Renal pelvis (tissue), 12 donors: Measurements from ENCODE around the gene ADSS2. TPM values are rescaled to one million over a fixed set of nuclear protein-coding genes. Genes with fewer than 3 reads are reported as not detected.
"Not testable (repeated sequence)": the region's sequence is repeated elsewhere in the genome, so short reads cannot be mapped to it uniquely, and the experiment has no call there.

ENCODE experiments used
- DNase-seq: peaks from one replicate; pipeline ENCODE4 v3.0.0-alpha.2; 2013
- long read RNA-seq, 16 experiments: transcript quantifications; one replicate each; lab custom pipeline, GENCODE V29; 2026
- polyA plus RNA-seq, 3 donors: library from polyadenylated mRNA; unstranded; fragments of 120-200 nt; gene quantifications; one replicate each; pipeline ENCODE4 v1.2.1, GENCODE V29; 2013; ENCODE audit not compliant: insufficient read length in 3 of 3

The ADSS2 gene
- polyA plus RNA-seq: 10 to 100 TPM; 51.1 to 57.5 (median 54.0) TPM
- long read RNA-seq, donor 1, transcript ADSS-201 (13 exons, 2,780 nt): major isoform, 11 of 11 reads
- long read RNA-seq, donor 1, partial matches to known transcripts: 0 of 11 reads
- long read RNA-seq, donor 1, other reads (novel, unspliced or antisense): 0 of 11 reads
- long read RNA-seq, donor 2, transcript ADSS-201 (13 exons, 2,780 nt): major isoform, 22 of 34 reads
- long read RNA-seq, donor 2, partial matches to known transcripts: 12 of 34 reads
- long read RNA-seq, donor 2, other reads (novel, unspliced or antisense): 0 of 34 reads
- long read RNA-seq, donor 3, transcript ADSS-201 (13 exons, 2,780 nt): major isoform, 11 of 16 reads
- long read RNA-seq, donor 3, partial matches to known transcripts: 5 of 16 reads
- long read RNA-seq, donor 3, other reads (novel, unspliced or antisense): 0 of 16 reads
- long read RNA-seq, donor 4, transcript ADSS-201 (13 exons, 2,780 nt): major isoform, 10 of 10 reads
- long read RNA-seq, donor 4, partial matches to known transcripts: 0 of 10 reads
- long read RNA-seq, donor 4, other reads (novel, unspliced or antisense): 0 of 10 reads
- long read RNA-seq, donor 5, transcript ADSS-201 (13 exons, 2,780 nt): major isoform, 5 of 5 reads
- long read RNA-seq, donor 5, partial matches to known transcripts: 0 of 5 reads
- long read RNA-seq, donor 5, other reads (novel, unspliced or antisense): 0 of 5 reads
- long read RNA-seq, donor 6, transcript ADSS-201 (13 exons, 2,780 nt): major isoform, 19 of 25 reads
- long read RNA-seq, donor 6, partial matches to known transcripts: 6 of 25 reads
- long read RNA-seq, donor 6, other reads (novel, unspliced or antisense): 0 of 25 reads
- long read RNA-seq, donor 7, transcript ADSS-201 (13 exons, 2,780 nt): major isoform, 11 of 19 reads
- long read RNA-seq, donor 7, partial matches to known transcripts: 8 of 19 reads
- long read RNA-seq, donor 7, other reads (novel, unspliced or antisense): 0 of 19 reads
- long read RNA-seq, donor 8, transcript ADSS-201 (13 exons, 2,780 nt): major isoform, 5 of 5 reads
- long read RNA-seq, donor 8, partial matches to known transcripts: 0 of 5 reads
- long read RNA-seq, donor 8, other reads (novel, unspliced or antisense): 0 of 5 reads
- long read RNA-seq, donor 9, transcript ADSS-201 (13 exons, 2,780 nt): major isoform, 13 of 20 reads
- long read RNA-seq, donor 9, partial matches to known transcripts: 6 of 20 reads
- long read RNA-seq, donor 9, other reads (novel, unspliced or antisense): 0 of 20 reads
- long read RNA-seq, donor 10, transcript ADSS-201 (13 exons, 2,780 nt): major isoform, 12 of 13 reads
- long read RNA-seq, donor 10, partial matches to known transcripts: 0 of 13 reads
- long read RNA-seq, donor 10, other reads (novel, unspliced or antisense): 0 of 13 reads
- long read RNA-seq, donor 11, transcript ADSS-201 (13 exons, 2,780 nt): major isoform, 8 of 8 reads
- long read RNA-seq, donor 11, partial matches to known transcripts: 0 of 8 reads
- long read RNA-seq, donor 11, other reads (novel, unspliced or antisense): 0 of 8 reads
- long read RNA-seq, donor 12, transcript ADSS-201 (13 exons, 2,780 nt): major isoform, 18 of 32 reads
- long read RNA-seq, donor 12, partial matches to known transcripts: 14 of 32 reads
- long read RNA-seq, donor 12, other reads (novel, unspliced or antisense): 0 of 32 reads
- long read RNA-seq, donor 13, transcript ADSS-201 (13 exons, 2,780 nt): major isoform, 8 of 8 reads
- long read RNA-seq, donor 13, partial matches to known transcripts: 0 of 8 reads
- long read RNA-seq, donor 13, other reads (novel, unspliced or antisense): 0 of 8 reads
- long read RNA-seq, donor 14: 0 reads
- long read RNA-seq, donor 15, transcript ADSS-201 (13 exons, 2,780 nt): major isoform, 18 of 18 reads
- long read RNA-seq, donor 15, partial matches to known transcripts: 0 of 18 reads
- long read RNA-seq, donor 15, other reads (novel, unspliced or antisense): 0 of 18 reads
- long read RNA-seq, donor 16, transcript ADSS-201 (13 exons, 2,780 nt): major isoform, 17 of 36 reads
- long read RNA-seq, donor 16, partial matches to known transcripts: 18 of 36 reads
- long read RNA-seq, donor 16, other reads (novel, unspliced or antisense): 0 of 36 reads

DNA sequence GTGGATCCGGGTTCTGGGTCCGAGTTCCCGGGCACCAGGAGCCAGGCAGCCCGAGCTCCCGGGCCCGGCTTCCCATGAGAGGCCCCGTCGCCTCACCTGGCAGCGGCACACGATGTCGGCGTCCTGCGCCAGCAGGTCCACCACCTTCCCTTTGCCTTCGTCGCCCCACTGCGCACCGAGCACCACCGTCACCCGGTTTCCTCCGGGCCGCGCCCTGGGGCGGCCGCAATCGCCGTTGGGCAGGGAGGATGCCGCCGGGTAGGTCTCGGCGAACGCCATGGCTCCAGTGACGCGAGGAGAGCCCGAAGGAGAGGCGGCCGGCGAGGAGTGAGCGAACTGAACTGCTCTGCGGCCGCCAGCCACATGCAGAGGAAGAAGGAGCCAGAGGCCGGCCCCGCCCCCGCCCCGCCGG, at the start of gene ADSS2:
Gene ADSS2, minus strand, starts transcription at position 371 of the 412 bp plus-strand sequence. Its CDS starts 92 bp downstream, at position 279.
- no peak for DNase-seq

- not testable (repeated sequence) for DNase-seq
Measured at GRCh38 chr1:244500515-244500914, 48.8 kb upstream of the ADSS2 start.

GRCh38 chr1:244499484-244499883, 47.8 kb upstream of the ADSS2 start:
- not testable (repeated sequence) for DNase-seq

- DNase-seq: no peak
Measured at GRCh38 chr1:244497805-244498204, 46.1 kb upstream of the ADSS2 start.

GRCh38 chr1:244496186-244496585, 44.5 kb upstream of the ADSS2 start:
- DNase-seq: no peak

GRCh38 chr1:244494653-244495052, 42.9 kb upstream of the ADSS2 start:
- no peak for DNase-seq

DNA sequence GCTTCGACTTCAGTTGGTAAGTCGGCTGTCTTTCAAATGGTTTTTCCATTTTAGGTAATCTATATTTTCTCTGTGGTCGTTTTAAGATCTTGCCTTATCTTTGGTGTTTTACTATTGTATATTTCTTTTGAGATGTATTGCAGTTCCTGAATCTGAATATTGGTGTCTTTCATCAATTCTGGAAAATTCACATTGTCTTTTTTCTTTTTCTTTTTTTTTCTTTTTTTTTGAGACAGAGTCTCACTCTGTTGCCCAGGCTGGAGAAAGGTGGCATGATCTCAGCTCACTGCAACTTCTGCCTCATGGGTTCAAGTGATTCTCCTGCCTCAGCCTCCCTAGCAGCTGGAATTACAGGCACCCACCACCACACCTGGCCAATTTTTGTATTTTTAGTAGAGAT, 33.3 kb upstream of the ADSS2 start:
- DNase-seq: not testable (repeated sequence)

DNA sequence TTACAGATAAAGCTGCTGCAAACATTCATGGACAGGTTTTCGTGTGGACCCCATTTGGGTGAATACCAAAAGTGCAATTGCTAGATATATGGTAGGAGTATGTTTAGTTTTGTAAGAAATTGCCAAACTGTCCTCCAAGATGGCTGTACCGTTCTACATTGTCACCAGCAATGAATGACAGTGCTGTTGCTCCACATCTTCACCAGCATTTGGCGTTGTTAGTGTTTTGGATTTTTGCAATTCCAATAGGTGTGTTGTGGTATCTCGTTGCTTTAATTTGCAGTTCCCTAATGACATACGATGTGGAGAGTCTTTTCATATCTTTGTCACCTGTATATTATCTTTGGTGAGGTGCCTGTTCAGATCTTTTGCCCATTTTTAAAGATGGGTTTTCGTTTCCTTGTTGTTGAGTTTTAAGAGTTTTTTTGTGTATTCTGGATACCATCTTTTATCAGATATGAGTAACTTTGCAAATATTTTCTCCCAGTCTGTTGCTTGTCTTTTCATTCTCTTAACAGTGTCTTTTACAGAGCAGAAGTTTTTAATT, 21.4 kb upstream of the ADSS2 start:
- no peak for DNase-seq

- no peak for DNase-seq
Measured at GRCh38 chr1:244466724-244467123, 15.0 kb upstream of the ADSS2 start.

GRCh38 chr1:244461245-244462071, 9.7 kb upstream of the ADSS2 start, which contains the start of gene CATSPERE:
Gene CATSPERE, plus strand, starts transcription at chr1:244461273. Its CDS starts 157 bp downstream, at chr1:244461430.
- peak; percentile 86 for DNase-seq

- no peak for DNase-seq
Measured at GRCh38 chr1:244460197-244460596, 8.5 kb upstream of the ADSS2 start.

- no peak for DNase-seq
Measured at GRCh38 chr1:244458781-244459180, 7.1 kb upstream of the ADSS2 start.

GRCh38 chr1:244456586-244456985, 4.9 kb upstream of the ADSS2 start:
- DNase-seq: no peak

DNA sequence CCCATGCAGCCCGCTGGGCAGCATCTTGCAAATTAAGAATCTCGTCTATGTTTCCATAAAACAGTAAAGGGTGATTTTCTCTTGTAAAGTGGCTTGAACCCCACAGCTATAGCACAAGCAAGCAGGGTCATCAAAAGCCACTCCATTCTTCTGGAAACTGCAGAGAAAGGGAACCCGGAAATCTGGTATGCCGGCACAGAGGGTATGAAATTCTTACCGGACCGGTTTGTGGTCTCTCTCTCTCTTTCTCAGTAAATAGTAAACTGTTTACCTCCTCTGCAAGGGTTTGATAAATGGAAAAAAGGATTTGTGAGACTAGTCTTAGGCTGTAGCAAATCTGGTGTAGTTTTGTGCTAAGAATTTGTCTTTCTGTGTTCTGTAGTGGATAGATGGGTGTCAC, 2.7 kb upstream of the ADSS2 start:
- DNase-seq: no peak

- peak; percentile 100 for DNase-seq
Measured at GRCh38 chr1:244451951-244452795, 464 bp upstream of the ADSS2 start.

DNA sequence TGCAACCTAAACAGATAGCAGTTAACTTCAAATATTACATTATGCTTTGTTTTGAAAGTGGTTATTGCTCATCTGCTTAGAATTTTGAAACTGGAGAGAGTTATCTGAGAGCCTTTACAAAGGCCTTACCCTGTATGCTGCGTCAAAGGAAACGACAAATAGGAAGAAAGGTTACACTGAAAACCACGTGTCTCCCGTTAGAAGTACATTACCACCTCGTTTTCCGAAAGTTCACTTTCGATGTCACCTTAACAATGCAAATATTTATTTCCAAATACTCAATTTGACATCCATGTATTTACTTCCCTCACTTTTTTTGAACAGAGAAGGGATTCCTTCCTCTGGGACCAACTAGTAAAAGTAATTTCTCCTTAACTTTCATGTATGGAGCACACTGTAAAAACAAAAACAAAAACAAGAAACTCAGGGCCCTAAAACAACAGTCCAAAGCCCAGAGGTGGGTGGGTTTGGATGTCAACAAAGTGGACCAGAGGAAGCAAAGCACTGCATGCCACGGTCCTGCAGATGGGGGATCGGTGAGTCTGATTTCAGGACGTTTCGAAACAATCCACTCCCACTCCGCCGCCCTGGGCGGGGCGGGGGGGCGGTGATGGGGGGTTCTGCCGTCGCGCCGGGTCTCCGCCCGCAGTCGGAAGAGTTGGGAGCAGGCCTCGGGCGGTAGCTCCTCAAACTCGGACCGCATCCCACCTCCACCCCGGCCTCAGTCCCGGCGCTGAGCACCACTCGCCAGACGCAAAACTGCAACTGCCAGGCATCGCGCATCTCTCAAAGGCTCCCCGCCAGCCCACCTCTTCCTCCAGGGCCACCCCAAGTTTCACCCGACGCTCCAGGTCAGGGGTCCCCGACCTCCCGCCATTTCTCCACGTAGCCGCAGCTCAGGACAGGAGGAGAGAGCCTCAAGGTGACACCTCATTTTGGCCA, 841 bp downstream of the ADSS2 start:
- DNase-seq: peak; percentile 31
